ENCODE results near the gene NHP2.
"Not testable (repeated sequence)": the region's sequence is repeated elsewhere in the genome, so short reads cannot be mapped to it uniquely, and the experiment has no call there.

The NHP2 gene

GRCh38 chr5:178131446-178131996 lies 22.2 kb downstream of the NHP2 start:
- DNase-seq: no peak

GRCh38 chr5:178130576-178131445 lies 22.9 kb downstream of the NHP2 start, which contains the start of gene RMND5B:
Gene RMND5B (plus strand): TSS chr5:178131014. CDS start chr5:178138120, 7,106 bp downstream.
- DNase-seq: peak in 51 of 56 donors; percentile 14 to 88 (median 67)

GRCh38 chr5:178130234-178130575 lies 23.5 kb downstream of the NHP2 start:
- not testable (repeated sequence) for DNase-seq

- no peak for DNase-seq
Measured at GRCh38 chr5:178129296-178129695, 24.4 kb downstream of the NHP2 start.

GRCh38 chr5:178127300-178128009 lies 26.2 kb downstream of the NHP2 start:
- not testable (repeated sequence) for DNase-seq

GRCh38 chr5:178126556-178126955 lies 27.1 kb downstream of the NHP2 start:
- DNase-seq: no peak

GRCh38 chr5:178125253-178125906 lies 28.3 kb downstream of the NHP2 start:
- DNase-seq: no peak

- no peak for DNase-seq
Measured at GRCh38 chr5:178123966-178124925, 29.4 kb downstream of the NHP2 start.

- DNase-seq: no peak
Measured at GRCh38 chr5:178123094-178123965, 30.4 kb downstream of the NHP2 start.

- no peak for DNase-seq
Measured at GRCh38 chr5:178122346-178122745, 31.3 kb downstream of the NHP2 start.

GRCh38 chr5:178121391-178122276 lies 32.1 kb downstream of the NHP2 start:
- DNase-seq: no peak

- DNase-seq: peak in 12 of 56 donors; percentile 7 to 34 (median 17)
Measured at GRCh38 chr5:178120607-178121357, 32.9 kb downstream of the NHP2 start.

GRCh38 chr5:178119915-178120606 lies 33.6 kb downstream of the NHP2 start:
- no peak for DNase-seq

GRCh38 chr5:178117923-178118701 lies 35.6 kb downstream of the NHP2 start:
- no peak for DNase-seq

- DNase-seq: no peak
Measured at GRCh38 chr5:178116143-178116885, 37.4 kb downstream of the NHP2 start.

GRCh38 chr5:178115814-178116142 lies 37.9 kb downstream of the NHP2 start:
- DNase-seq: no peak
